ENCODE data around the gene FMR1NB. TPM values are rescaled to one million over a fixed set of nuclear protein-coding genes. Genes with fewer than 3 reads are reported as not detected.

Gene FMR1NB
- total RNA-seq, 1 experiment from 2014 or later: not detected

DNA sequence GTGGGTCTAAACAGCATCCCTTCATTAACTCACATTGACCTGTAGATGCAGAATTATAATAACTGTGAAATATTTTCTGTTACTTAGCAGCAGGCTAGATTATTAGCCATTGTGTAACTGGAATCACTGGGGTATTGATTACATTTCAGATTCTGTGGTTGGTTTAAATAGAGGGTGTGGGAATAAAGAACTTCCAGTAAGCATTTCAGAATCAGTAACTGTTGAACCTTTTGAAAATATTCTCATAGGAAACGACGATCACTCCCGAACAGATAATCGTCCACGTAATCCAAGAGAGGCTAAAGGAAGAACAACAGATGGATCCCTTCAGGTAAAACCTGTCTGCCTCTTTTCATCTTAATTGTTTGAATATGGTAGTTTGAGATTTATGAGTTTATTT, 35.9 kb upstream of the FMR1NB start:
- ATAC-seq (no peak), DNase-seq (no peak)
- BruUV-seq (replicated peaks): no TSS peak
- intact Hi-C loops (cut with micrococcal nuclease): no loop called here
- Histone ChIP-seq H3K36me3 (ENCODE audit: low read depth, low read length) (peaks cover 6% of the 10 kb centered on the region), H2AFZ (ENCODE audit: low read length) (no peak overlapping the region), H3K79me2 (ENCODE audit: low read length) (no peaks in the 10 kb centered on the region), H3K4me2 (ENCODE audit: low read length) (no peak overlapping the region), H3K27me3 (ENCODE audit: low read length) (no peaks in the 10 kb centered on the region), H3K9ac (ENCODE audit: low read length) (no peak overlapping the region), H3F3A (ENCODE audit: low read length, unreplicated experiment) (no peaks in the 10 kb centered on the region), H3K27ac (ENCODE audit: low read length) (no peak overlapping the region), H3K9me3 (ENCODE audit: low read length) (no peaks in the 10 kb centered on the region), H3K4me1 (ENCODE audit: insufficient read depth, low read length) (no peaks in the 10 kb centered on the region), H4K20me1 (ENCODE audit: low read length) (no peaks in the 10 kb centered on the region), H3K9me2 (replicated peaks; ENCODE audit: low read length) (no peaks in the 10 kb centered on the region), H3K4me3 (ENCODE audit: low read length) (no peak overlapping the region)
- CTCF ChIA-PET: no interaction called here
- TF ChIP-seq EZH2phosphoT487 (IDR thresholded peaks at IDR 0.05; ENCODE audit: borderline replicate concordance, low read length): no peak
- TF ChIP-seq, protein P1, sequence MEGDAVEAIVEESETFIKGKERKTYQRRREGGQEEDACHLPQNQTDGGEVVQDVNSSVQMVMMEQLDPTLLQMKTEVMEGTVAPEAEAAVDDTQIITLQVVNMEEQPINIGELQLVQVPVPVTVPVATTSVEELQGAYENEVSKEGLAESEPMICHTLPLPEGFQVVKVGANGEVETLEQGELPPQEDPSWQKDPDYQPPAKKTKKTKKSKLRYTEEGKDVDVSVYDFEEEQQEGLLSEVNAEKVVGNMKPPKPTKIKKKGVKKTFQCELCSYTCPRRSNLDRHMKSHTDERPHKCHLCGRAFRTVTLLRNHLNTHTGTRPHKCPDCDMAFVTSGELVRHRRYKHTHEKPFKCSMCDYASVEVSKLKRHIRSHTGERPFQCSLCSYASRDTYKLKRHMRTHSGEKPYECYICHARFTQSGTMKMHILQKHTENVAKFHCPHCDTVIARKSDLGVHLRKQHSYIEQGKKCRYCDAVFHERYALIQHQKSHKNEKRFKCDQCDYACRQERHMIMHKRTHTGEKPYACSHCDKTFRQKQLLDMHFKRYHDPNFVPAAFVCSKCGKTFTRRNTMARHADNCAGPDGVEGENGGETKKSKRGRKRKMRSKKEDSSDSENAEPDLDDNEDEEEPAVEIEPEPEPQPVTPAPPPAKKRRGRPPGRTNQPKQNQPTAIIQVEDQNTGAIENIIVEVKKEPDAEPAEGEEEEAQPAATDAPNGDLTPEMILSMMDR (conservative IDR thresholded peaks at IDR 0.05; ENCODE audit: low read depth, low read length): no peak
- TF ChIP-seq EZH2 (IDR thresholded peaks at IDR 0.05; ENCODE audit: low read length, unreplicated experiment): no peak
- POLR2A ChIA-PET (ENCODE audit: unreplicated experiment): no interaction called here

DNA sequence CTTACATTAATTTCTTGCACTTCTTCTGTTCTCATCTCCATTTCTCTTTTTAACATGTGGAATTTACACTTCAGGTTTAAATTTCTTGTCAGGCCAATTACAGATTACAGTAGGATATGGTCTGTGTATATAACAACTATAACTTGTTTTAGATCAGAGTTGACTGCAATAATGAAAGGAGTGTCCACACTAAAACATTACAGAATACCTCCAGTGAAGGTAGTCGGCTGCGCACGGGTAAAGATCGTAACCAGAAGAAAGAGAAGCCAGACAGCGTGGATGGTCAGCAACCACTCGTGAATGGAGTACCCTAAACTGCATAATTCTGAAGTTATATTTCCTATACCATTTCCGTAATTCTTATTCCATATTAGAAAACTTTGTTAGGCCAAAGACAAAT, 32.6 kb upstream of the FMR1NB start:
- no peaks in the 10 kb centered on the region for H3K27me3 ChIP-seq (ENCODE audit: low read length)
- no peak overlapping the region for H3K27ac ChIP-seq (ENCODE audit: low read length)
- H2AFZ ChIP-seq (ENCODE audit: low read length): no peak overlapping the region
- DNase-seq (no peak), ATAC-seq (no peak)
- no peak overlapping the region for H3K4me2 ChIP-seq (ENCODE audit: low read length)
- H3K79me2 ChIP-seq (ENCODE audit: low read length): no peaks in the 10 kb centered on the region
- no peaks in the 10 kb centered on the region for H3K9me2 ChIP-seq (replicated peaks; ENCODE audit: low read length)
- intact Hi-C loops (cut with micrococcal nuclease): no loop called here
- TF ChIP-seq EZH2 (IDR thresholded peaks at IDR 0.05; ENCODE audit: low read length, unreplicated experiment): no peak
- TF ChIP-seq EZH2phosphoT487 (IDR thresholded peaks at IDR 0.05; ENCODE audit: borderline replicate concordance, low read length): no peak
- TF ChIP-seq, protein P1 (conservative IDR thresholded peaks at IDR 0.05; ENCODE audit: low read depth, low read length): no peak
- H3K4me1 ChIP-seq (ENCODE audit: insufficient read depth, low read length): no peaks in the 10 kb centered on the region
- no peak overlapping the region for H3K4me3 ChIP-seq (ENCODE audit: low read length)
- no peaks in the 10 kb centered on the region for H3F3A ChIP-seq (ENCODE audit: low read length, unreplicated experiment)
- no peaks in the 10 kb centered on the region for H3K9me3 ChIP-seq (ENCODE audit: low read length)
- H3K9ac ChIP-seq (ENCODE audit: low read length): no peak overlapping the region
- H3K36me3 ChIP-seq (ENCODE audit: low read depth, low read length): peaks cover 6% of the 10 kb centered on the region
- no TSS peak for BruUV-seq (replicated peaks)
- CTCF ChIA-PET: no interaction called here
- POLR2A ChIA-PET (ENCODE audit: unreplicated experiment): no interaction called here
- H4K20me1 ChIP-seq (ENCODE audit: low read length): no peaks in the 10 kb centered on the region

DNA sequence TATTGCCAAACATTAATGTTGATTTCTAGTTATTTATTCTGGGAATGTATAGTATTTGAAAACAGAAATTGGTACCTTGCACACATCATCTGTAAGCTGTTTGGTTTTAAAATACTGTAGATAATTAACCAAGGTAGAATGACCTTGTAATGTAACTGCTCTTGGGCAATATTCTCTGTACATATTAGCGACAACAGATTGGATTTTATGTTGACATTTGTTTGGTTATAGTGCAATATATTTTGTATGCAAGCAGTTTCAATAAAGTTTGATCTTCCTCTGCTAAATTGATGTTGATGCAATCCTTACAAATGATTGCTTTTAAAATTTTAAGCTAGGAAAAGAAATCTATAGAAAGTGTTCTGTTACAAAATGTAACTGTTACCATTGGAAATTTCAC, 30.8 kb upstream of the FMR1NB start:
- TF ChIP-seq EZH2phosphoT487 (IDR thresholded peaks at IDR 0.05; ENCODE audit: borderline replicate concordance, low read length) (no peak), EZH2 (IDR thresholded peaks at IDR 0.05; ENCODE audit: low read length, unreplicated experiment) (no peak)
- TF ChIP-seq, protein P1 (conservative IDR thresholded peaks at IDR 0.05; ENCODE audit: low read depth, low read length): no peak
- H3K79me2 ChIP-seq (ENCODE audit: low read length): no peaks in the 10 kb centered on the region
- DNase-seq (no peak), ATAC-seq (no peak)
- H3F3A ChIP-seq (ENCODE audit: low read length, unreplicated experiment): no peaks in the 10 kb centered on the region
- CTCF ChIA-PET: no interaction called here
- H3K36me3 ChIP-seq (ENCODE audit: low read depth, low read length): peaks cover 6% of the 10 kb centered on the region
- no peak overlapping the region for H3K4me3 ChIP-seq (ENCODE audit: low read length)
- no peak overlapping the region for H2AFZ ChIP-seq (ENCODE audit: low read length)
- no peak overlapping the region for H3K27ac ChIP-seq (ENCODE audit: low read length)
- no peaks in the 10 kb centered on the region for H3K9me2 ChIP-seq (replicated peaks; ENCODE audit: low read length)
- H3K9me3 ChIP-seq (ENCODE audit: low read length): no peaks in the 10 kb centered on the region
- intact Hi-C loops (cut with micrococcal nuclease): no loop called here
- no peaks in the 10 kb centered on the region for H3K4me1 ChIP-seq (ENCODE audit: insufficient read depth, low read length)
- H3K9ac ChIP-seq (ENCODE audit: low read length): no peak overlapping the region
- BruUV-seq (replicated peaks): no TSS peak
- POLR2A ChIA-PET (ENCODE audit: unreplicated experiment): no interaction called here
- H4K20me1 ChIP-seq (ENCODE audit: low read length): no peaks in the 10 kb centered on the region
- H3K27me3 ChIP-seq (ENCODE audit: low read length): no peaks in the 10 kb centered on the region
- H3K4me2 ChIP-seq (ENCODE audit: low read length): no peak overlapping the region

Data from PC-3 (cell line).